NCI-H2107 treated with DMSO at 0.1 percent for 48 hours (cell line): ENCODE data around the gene THSD7A.
"Not testable (repeated sequence)": the region's sequence is repeated elsewhere in the genome, so short reads cannot be mapped to it uniquely, and the experiment has no call there.

ENCODE experiments used
- DNase-seq: peaks from one replicate; lab custom pipeline; 2025; ENCODE audit not compliant: unreplicated experiment; lab: John Stamatoyannopoulos, UW

The THSD7A gene

GRCh38 chr7:11469028-11469745 lies 362.8 kb downstream of the THSD7A start:
- DNase-seq, result no peak

- no peak for DNase-seq
Observed at GRCh38 chr7:11466517-11467105, 365.4 kb downstream of the THSD7A start.

- DNase-seq, result no peak
Observed at GRCh38 chr7:11464624-11465023, 367.4 kb downstream of the THSD7A start.

- no peak for DNase-seq
Observed at GRCh38 chr7:11461946-11462345, 370.1 kb downstream of the THSD7A start.

DNA sequence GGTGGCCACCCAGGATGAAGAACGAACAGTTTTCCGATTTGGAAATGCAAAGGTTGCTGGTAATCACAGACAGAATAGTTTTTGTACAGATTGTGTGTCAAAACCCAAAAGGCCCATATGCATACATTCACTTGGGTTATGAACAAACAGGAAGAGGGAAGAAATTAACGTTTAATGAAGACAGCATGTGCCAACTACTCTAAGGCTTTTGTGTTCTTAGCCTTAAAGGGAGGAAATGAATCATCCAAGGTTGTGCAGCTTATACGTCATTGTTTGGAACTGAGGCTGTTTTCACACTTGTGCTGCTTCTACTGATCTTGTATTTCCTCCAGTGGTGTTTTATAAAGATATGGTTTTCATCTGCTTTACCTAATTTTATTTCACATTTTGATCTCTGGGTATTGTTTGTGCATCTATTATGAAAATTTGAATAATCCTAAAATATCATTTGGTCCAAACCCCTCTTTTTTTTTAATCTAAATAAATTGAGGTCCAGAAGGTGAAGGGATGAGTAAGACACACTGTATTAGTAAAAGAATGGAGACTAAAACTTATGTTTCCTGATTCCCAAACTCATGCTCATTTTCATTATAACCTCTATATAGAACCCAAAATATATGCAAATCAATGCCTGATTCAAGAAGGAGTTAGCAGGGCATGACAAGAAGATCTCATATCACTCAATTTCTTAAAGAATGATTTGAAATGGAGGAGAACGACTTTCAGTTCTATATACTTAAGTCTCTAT lies 373.1 kb downstream of the THSD7A start:
- DNase-seq, result no peak

DNA sequence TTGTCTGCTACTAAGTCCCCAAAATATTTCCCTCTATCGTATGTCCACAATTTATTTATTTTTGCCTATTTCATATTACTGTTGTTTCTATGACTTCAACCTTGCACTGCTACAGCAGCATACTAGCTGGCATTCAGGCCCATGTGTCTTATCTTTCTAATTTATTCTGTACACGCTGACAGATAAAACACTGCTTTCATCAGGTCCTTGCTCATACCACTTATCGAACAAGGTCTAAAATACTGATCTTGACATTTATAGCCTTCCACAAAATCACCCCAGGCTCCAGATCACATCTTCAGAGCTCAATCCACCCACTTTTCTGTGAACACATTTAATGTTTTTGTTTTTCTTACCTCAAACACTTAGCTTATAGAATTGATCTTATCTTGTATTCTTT lies 374.6 kb downstream of the THSD7A start:
- DNase-seq, result no peak

DNA sequence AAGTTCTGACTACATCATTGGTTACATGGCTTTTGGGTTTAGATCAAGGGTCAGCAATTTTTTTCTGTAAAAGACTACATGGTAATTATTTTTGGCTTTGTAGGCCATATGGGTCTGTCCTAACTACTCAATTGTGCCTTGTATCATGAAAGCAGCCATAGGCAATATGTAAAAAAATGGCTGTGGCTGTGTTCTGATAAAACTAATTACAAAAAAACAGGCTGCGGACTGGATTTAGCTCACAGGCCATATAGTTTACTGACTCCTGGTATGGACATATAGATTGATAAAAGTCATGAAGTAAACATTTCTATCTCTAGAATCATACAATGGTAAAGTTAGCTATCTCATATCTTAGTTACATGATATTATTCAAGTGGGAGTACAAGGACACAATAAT lies 375.4 kb downstream of the THSD7A start:
- no peak for DNase-seq

- no peak for DNase-seq
Observed at GRCh38 chr7:11452476-11452875, 379.5 kb downstream of the THSD7A start.

GRCh38 chr7:11450281-11450680 lies 381.7 kb downstream of the THSD7A start:
- no peak for DNase-seq

- DNase-seq, result no peak
Observed at GRCh38 chr7:11449316-11449715, 382.7 kb downstream of the THSD7A start.

GRCh38 chr7:11448323-11448722 lies 383.7 kb downstream of the THSD7A start:
- DNase-seq, result no peak

DNA sequence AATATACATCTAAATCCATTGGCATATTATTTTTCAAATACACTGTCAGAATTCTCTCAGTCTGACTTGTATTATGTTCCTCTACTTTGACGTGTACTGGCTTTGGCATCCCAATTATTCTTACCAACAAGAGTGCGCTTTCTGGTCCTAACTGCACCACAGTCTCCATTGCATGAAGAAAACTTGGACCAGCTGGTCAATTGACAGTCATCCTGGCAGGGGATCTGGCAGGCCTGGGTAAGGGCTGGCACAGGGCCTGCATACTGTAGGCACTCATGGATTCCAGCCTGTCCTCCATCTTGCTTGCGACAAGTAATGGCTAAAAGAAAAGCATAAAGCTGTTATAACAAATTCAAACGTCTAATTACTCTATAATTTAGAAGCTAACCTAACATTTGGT lies 384.9 kb downstream of the THSD7A start:
- DNase-seq, result no peak

- DNase-seq, result not testable (repeated sequence)
Observed at GRCh38 chr7:11443934-11444333, 388.1 kb downstream of the THSD7A start.

- no peak for DNase-seq
Observed at GRCh38 chr7:11437994-11438393, 394.0 kb downstream of the THSD7A start.

DNA sequence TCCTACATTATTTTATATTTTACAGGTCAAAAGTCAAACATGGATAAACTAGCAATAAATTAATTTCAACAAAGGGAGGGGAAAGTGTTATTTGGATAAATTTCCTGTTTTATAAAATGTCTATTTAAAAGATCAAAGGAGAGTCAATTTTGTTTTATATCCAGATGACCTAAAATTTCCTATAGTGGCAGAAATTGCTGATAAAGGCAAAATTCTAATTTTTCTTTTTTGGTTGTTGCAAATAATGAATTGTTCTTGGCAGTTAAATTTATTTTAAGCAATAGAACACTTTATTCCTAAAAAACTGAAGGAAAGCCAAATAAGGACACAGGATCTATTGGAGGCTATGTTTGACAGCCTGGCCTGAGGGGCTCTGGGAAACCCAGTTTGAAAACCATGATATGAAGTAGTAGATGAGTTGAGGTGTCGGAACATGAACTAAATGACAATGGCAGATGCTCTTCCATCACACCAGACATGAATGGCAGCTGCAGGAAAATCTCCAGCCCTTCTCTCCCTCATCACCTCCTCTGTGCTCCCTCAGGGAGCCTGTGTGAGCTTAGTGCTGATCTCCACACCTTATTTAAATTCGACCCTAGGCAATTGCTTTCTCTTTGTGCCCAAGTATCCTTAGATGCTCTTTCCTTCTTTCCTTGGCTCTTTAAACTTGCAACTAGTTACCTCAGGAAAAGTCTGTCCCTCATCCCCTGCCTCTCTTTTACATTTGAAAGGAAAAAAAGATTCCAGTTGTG lies 395.0 kb downstream of the THSD7A start:
- no peak for DNase-seq

GRCh38 chr7:11436316-11436715 lies 395.7 kb downstream of the THSD7A start:
- no peak for DNase-seq

GRCh38 chr7:11434366-11434765 lies 397.6 kb downstream of the THSD7A start:
- no peak for DNase-seq

GRCh38 chr7:11430841-11431240 lies 401.2 kb downstream of the THSD7A start:
- DNase-seq, result no peak

DNA sequence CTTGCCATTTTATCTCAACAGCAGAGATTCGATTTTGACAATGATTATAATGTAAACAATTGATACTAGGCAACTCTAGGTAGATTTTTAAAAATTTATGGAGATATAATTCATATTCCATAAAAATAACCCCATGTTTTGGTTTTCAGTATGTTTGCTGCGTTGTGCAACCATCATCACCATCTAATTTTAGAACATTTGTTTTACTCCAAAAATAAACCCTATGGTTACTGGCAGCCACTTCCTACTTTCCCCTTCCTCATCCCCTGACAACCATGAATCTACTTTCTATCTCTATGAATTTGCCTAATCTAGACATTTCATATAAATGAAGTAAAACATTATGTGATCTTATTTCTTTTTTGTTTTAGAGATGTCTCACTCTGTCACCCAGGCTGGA lies 401.9 kb downstream of the THSD7A start:
- no peak for DNase-seq

DNA sequence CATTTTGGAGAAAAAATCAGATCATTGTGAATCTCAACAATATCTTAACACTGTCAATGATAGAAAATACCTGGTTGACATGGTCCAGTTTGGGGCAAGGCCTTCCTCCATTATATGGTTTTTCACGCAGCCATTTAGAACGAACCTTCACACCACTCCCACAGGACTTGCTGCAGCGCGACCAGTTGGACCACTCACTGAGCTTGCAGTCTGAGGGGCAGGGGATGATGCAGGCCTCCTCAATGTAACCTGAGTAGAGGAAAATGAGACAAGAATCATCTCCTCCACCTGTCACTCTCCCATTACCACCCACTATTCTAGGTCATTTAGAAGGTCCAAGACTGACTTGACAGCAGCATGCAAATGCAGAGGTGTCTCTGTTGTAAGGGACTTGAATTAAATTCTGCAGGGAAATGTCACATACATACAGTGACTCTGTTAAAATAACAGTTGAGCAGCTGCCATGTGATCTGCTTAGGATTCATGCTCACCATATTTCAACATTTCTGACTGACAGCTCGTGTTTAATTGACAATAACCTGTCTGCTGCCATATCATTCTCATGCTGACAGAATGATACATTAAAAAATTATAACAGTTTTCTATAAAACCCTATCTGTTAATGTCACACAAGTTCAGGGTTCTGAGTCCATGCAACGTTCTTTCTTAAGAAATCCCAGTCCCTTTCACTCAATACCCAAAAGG lies 403.0 kb downstream of the THSD7A start:
- no peak for DNase-seq
